Measurements from ENCODE around the gene FBXO27.

GRCh38 chr19:39080431-39080830, 48.1 kb upstream of the FBXO27 start:
- TF ChIP-seq SIRT6 (IDR thresholded peaks at IDR 0.05; ENCODE audit: low read length) = no peak
- TF ChIP-seq CTCF (IDR thresholded peaks at IDR 0.05; ENCODE audit: control extremely low read depth in 1 of 3, insufficient read depth in 1 of 3, low read depth in 1 of 3, low read length in 3 of 3) = no peak
- no peak for TF ChIP-seq ZNF274 (IDR thresholded peaks at IDR 0.05; ENCODE audit: borderline replicate concordance, extremely low read depth, low read length)
- TF ChIP-seq BCL11A (IDR thresholded peaks at IDR 0.05; ENCODE audit: low read depth in 2 of 2, low read length in 2 of 2) = no peak
- TF ChIP-seq RFX5 (IDR thresholded peaks at IDR 0.05; ENCODE audit: borderline replicate concordance, low read depth, low read length) = no peak
- TF ChIP-seq RBBP5 (IDR thresholded peaks at IDR 0.05; ENCODE audit: borderline replicate concordance, low read depth, low read length) = no peak
- TF ChIP-seq EZH2 (IDR thresholded peaks at IDR 0.05; ENCODE audit: low read depth, low read length, severe bottlenecking) = no peak
- TF ChIP-seq JUND (IDR thresholded peaks at IDR 0.05; ENCODE audit: low read length) = no peak
- no peak for TF ChIP-seq SRF (IDR thresholded peaks at IDR 0.05; ENCODE audit: low read depth, low read length)
- TF ChIP-seq CBX5 (IDR thresholded peaks at IDR 0.05; ENCODE audit: low read depth, low read length) = no peak
- TF ChIP-seq SUZ12 (IDR thresholded peaks at IDR 0.05; ENCODE audit: low read length) = no peak

All from H1 (cell line).